HG03045 (cell line): Measurements from ENCODE around the gene KIF1A.

Experiments used
- ATAC-seq: cut with Tn5 transposase; IDR thresholded peaks from one replicate; pipeline ENCODE4 v1.9.1; 2021; ENCODE audit warnings: mild to moderate bottlenecking, moderate library complexity; ENCODE audit not compliant: unreplicated experiment

Gene KIF1A, protein sequence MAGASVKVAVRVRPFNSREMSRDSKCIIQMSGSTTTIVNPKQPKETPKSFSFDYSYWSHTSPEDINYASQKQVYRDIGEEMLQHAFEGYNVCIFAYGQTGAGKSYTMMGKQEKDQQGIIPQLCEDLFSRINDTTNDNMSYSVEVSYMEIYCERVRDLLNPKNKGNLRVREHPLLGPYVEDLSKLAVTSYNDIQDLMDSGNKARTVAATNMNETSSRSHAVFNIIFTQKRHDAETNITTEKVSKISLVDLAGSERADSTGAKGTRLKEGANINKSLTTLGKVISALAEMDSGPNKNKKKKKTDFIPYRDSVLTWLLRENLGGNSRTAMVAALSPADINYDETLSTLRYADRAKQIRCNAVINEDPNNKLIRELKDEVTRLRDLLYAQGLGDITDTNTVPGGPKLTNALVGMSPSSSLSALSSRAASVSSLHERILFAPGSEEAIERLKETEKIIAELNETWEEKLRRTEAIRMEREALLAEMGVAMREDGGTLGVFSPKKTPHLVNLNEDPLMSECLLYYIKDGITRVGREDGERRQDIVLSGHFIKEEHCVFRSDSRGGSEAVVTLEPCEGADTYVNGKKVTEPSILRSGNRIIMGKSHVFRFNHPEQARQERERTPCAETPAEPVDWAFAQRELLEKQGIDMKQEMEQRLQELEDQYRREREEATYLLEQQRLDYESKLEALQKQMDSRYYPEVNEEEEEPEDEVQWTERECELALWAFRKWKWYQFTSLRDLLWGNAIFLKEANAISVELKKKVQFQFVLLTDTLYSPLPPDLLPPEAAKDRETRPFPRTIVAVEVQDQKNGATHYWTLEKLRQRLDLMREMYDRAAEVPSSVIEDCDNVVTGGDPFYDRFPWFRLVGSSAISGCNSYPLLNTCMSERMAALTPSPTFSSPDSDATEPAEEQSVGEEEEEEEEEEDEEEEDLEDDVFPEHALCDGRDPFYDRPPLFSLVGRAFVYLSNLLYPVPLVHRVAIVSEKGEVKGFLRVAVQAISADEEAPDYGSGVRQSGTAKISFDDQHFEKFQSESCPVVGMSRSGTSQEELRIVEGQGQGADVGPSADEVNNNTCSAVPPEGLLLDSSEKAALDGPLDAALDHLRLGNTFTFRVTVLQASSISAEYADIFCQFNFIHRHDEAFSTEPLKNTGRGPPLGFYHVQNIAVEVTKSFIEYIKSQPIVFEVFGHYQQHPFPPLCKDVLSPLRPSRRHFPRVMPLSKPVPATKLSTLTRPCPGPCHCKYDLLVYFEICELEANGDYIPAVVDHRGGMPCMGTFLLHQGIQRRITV (N-terminal part only)

DNA sequence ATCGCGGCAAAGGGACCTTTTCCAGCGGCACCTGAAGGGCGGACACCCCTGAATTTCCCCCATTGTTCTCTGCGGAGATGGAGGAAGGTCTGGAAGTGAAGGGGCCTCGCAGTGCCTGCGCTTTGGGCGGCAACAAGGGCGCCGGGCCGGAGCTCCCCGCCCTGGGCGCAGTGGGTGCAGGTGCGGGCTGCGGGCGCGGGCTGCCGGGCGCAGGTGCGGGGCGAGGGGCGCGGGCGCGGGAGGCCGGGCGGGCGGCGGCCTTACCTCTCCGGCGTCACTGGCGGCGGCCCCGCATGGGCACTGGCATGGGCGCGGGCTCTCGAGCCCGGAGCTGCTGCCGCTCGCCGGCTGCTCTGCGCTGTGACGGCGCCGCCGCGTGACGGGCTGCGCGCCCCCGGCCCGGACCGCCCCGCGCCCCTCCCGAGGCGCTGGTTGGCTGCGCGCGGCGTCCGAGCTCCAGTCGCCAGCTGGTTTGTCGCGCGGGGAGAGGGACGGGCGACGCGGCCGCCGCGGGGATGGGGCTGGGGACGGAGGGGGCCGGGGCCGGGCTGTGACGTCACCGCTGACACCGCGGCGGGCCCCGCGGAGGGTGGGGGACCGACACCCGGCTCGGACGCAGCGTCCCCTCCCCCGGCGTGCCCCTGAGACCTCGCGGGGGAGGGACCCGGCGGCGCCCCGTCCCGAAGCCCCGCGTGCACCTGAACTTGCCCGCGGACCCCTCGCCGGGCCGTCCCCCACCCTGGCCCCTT lies at the start of gene KIF1A:
TSS of gene KIF1A (minus strand) at position 362 of the 749 bp plus-strand sequence. CDS start 22,467 bp downstream, outside the sequence.
- no peak for ATAC-seq

DNA sequence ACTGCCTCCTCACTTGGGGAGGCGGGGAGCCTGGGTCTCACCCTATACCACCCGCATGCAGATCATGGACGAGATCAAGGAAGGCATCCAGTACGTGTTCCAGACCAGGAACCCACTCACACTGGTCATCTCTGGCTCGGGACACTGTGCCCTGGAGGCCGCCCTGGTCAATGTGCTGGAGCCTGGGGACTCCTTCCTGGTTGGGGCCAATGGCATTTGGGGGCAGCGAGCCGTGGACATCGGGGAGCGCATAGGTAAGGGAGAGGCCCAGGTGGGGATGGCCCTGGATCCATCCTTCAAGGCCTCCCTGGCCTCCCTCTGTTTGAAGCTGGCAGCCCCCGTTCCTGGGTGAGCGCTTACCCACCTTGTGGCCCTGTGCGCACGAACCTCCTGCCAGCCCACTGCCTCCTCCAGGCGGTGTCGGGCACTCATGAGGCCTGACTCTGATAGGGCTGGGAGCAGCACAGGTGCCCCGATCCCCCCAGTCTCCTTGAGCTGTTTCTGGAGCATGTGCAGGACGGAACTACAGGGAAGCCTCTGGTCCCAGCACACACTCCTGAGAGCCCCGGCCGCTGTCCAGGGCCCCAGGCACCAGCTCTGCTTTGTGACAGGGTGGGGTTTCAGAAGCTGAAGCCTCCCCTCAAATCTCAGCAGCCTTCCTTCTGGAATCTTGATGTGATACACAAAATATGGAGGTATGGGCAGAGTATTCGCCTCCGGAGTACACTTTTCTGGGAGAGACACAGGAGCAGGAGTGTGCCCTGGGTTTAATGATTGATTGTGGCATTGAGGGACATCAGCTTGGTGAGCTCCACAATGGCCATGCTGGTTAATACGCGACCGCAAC lies 49.3 kb upstream of the KIF1A start:
- no peak for ATAC-seq

DNA sequence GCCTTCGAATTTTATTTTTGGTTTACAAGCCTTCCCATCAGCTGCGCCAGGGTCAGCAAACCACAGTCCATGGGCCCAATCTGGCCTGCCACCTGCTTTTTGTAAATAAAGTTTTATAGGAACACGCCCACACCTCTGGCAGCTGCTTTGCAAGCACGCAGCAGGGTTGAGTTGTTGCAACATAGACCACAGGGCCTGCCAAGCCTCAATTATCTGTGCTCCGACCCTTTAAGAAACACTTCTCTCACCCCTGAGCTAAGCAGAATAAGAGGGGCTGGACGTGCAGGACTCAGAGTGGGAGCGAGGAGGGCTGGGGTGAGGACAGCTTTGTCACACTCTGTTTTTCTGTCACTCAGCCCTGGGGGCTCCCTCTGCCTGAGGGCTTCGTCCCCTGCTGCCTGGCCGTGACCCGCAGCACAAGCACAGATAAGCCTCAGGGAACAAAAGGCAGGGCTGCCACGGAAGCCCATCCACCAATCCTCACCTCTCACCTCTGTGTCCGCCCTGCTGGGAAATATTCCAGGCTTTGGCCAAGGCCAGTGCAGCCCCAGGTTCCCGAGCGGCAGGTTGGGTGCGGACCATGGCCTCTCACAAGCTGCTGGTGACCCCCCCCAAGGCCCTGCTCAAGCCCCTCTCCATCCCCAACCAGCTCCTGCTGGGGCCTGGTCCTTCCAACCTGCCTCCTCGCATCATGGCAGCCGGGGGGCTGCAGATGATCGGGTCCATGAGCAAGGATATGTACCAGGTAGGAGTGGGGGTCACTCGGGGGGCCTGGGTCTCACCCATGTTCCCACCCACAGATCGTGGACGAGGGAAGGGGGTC lies 48.5 kb upstream of the KIF1A start, which contains the start of gene AGXT:
TSS of gene AGXT (plus strand) at position 539 of the 823 bp plus-strand sequence. CDS start at position 581, 42 bp downstream.
- ATAC-seq, result no peak

DNA sequence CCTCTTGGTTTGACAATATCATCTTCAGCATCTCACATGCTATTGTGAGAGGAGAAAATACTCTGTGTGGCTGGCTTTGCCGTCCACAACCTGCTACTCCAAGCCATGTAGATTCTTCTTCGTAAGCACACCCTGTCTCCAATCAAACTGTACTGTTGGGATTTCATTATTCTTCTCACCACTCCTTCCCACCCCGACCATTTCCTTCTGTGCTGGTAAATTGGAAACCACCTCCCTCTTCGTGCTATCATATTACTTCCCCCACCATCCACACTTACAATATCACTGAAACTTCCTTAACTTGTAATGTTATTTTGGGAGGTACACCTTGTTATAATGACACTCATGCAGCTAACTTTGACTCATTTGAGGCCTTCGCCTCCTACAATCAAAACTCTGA lies 45.4 kb upstream of the KIF1A start:
- ATAC-seq, result no peak

DNA sequence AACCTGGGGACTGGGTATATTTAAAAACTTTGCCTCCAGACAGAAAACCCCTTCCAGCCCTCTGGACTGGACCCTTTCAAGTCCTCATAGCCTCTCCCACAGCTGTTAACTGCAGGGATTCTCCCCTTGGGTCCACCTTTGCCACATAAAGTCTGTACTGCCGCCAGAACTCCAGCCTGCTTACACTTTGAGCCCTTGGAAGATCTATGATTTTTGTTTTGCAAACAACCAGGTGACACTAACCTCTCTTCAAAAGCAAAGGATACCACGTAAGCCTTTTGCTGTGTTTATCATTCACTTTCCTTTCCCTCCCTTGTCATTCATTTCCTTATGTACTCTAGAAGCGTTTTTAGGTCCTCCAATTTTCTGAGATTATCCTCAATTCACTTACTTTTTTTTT lies 44.5 kb upstream of the KIF1A start:
- no peak for ATAC-seq

DNA sequence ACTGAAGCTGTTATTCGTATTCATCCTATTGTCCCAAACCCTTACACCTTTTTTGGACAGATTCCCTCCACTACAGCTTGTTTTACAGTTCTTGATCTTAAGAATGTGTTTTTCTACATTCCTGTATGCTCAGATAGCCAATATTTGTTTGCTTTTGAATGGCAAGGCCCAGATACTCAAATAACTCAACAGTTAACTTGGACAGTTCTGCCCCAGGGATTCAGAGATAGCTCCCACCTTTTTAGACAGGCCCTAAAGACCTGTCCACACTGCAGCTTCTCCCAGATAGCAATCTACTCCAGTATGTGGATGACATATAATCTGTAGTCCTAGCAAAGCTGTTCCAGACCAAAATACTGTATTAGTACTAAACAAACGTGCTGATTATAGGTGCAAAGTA lies 41.5 kb upstream of the KIF1A start:
- ATAC-seq, result no peak

DNA sequence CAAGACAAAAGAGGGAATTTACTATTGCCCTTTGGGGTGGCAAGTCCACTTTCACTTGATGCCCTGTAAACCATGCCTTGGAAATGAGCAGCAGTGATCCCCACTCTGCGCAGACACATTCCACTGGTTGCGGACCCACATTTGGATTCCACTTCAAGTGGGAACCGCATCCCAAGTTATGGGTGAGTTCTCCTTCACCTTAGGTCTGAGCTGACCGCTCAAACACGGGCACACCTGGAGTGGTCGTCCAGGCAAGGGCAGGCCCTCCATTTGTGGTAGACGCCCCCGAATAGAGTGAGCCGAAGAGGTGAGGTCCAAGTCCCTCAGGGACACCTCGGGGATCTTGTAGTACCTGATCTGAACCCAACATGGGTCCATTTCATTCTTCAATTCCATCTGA lies 38.9 kb upstream of the KIF1A start:
- ATAC-seq, result no peak

DNA sequence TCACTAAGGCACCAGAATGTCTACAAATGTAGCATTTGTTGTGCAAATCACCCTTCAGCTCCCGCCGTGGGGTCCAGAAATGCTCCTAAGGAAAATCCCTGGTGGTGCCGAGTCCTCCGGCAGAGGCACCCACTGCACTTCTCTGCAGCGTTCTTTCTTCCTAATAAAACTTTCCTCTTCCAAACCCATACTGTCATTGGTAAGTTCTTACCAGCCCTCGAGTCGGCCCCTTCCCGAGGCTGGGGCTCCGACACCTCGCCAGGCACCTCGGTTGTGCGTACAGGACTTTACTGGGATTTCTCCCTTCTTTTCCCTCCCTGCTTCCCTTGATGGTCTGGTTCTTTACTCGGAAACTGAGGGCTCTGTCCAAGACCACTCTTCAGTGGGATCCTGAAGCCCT lies 38.3 kb upstream of the KIF1A start:
- no peak for ATAC-seq

DNA sequence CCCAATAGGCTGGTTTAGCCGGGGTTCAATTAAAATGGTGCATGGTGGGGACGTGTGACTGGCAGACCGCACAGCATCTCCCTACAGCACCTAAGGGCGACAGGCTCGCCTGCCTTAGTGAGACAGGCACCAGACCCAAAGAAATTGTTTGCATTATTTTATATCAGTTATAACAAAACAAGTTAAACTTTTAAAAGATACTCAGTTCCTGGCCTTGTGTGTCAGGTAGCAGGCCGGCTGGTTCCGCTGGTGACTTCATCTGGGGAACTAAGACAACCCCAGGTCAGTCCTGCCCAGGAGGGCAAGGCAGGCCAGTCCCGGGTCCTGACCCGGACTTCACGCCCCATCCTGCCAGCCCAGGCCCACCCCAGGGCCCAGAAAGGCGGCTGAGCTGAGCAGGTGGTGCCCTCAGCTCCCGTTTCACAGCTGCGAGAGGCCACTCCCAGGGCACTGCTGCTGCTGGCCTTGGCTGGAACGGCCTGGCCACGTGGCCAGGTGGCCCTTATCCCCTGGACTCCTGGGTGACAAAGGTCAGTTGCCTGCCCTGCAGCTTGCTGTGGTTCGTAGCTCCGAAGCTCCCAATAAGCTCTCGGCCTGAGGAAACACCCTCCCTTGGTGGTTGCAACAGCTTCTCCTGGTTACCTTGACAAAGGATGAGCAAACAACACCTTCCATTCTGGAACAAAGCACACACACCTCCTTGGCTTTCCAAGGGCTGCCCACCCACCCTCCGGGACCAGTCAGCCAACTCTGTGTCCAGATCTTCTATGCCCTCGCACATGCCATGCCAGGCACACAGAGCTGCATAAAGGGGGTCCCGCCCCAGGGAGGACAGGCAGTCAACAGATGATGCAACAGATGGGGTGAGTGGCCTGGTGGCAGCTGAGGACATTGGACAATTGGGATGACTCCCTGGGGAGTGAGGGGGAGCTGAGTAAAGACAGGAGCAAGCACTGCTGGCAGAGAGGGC lies 37.3 kb upstream of the KIF1A start:
- ATAC-seq, result no peak

DNA sequence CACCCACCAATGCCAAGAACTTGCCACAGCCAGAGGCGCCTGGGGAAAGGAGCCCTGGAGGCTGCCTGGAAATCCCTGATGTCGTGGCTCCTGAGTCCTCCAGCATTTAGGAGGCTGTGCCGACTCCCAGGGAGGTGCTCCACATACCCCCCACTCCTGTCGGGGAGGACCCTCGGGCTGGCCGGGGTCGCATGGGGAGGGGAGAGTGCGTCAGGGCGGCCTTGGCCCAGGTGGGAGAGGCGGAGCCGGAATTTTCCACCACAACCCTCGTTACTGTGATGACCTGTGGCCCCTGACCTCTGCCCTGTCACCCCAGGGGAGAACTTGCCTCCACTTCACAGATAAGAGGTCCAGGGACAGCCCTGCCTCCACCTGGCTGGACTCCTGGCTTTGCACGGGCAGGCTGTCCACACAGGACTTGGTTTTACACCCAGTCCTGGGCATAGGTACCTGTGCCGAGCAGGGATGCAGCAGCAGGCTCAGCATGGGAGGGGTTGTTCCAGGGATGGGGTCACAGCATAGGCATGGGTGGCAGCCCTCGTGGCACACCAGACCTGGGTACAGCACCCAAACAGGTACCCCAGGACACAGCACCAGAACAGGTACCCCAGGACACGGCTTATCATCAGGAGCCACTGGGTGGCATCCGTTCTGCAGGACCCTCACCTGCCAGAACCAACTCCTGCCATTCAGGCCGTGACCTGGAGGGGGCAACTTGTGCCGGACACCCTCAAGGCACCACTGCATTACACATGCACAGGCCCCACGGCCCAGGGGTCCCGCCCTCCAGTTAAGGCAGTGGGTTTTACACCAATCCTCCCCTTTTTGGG lies 36.3 kb upstream of the KIF1A start:
- ATAC-seq, result no peak

DNA sequence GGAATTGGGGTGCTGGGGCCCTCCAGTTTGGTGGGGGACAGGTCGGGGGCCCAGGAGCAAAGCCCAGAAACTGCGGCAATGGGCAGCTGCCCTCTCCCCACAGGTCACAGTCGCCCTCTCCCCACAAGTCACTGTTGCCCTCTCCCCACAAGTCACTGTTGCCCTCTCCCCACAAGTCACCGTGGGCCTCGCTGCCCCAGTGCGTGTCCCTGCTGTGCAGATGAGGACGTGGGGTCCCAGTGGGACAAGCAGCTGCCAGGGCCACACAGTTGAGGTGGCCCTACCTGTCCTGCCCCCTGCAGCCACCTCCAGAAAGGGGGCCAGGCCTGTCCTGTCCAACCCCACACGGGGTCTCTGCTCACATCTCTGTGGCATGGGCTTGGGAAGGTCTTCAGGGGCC lies 35.7 kb upstream of the KIF1A start:
- no peak for ATAC-seq

DNA sequence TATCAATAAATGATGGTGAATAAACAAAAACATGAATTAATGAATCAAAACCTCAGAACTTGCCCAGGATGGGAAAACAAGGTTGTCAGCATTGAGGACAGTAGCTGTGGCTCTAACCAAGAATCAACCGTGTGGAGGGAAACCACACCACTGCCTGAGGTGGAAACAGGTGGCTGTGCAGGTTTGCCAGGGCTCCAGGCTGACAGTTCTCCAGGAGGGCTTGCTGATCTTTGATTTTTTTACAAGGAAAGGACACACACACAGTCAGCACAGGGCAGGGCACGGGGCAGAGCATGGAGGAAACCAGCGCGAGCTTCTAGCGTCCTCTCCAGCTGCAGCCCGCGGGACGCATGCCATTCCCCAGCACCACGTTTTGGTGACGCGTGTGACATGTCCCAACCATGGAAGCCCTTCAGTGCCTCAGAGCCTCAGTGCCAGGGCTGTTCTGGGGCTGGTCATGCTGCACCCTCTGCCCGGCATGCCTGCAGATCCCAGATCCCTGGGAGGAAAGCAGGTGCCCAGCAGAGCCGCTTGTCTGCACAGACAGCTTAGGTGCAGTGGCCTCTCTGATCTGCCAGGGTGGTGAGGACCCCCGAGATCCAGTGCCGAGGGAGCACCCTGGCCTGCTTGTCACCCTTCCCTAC lies 32.8 kb upstream of the KIF1A start:
- ATAC-seq, result no peak

DNA sequence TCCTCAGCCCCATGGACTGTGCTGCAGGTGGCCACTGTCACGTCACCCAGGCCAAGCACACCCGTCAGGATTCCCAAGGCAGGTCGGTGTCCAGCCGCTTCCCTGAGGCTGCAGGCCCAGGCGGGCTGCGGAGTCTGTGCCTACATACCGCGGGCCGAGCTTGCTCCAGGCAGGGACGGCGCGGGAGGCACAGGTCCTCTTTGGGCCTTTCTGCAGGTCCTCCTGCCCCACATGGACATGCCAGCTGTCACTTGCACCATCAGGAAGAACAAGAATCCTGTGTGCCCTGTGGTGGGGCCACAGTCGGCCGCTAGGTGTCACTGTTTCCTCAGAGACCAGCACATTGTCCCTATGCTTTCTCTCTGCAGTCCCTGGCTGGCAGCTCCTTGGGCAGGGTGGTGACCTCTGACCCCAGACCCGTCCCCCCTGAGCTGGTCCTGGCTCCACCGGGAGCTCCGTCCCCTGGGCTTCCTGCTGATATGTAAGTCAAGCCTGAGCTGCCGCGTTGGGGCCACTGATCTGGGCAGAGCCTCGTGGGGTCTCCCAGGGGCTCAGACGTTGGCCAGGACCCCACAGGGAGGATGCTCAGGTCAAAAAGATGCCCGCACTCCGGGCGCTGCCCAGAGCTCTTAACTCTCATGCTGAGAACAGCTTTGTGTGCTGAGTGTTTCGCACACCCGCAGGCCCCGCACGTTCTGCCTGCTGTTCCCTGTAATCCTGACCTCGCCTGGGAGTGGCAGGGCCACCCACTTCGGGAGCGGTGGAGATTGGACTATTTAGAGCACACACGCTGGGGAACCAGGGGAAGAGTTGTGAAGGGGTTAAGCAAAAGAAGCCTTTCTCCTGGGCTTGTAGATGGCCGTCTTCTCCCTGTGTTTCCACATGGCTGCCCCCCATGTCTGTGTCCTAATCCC lies 31.3 kb upstream of the KIF1A start:
- no peak for ATAC-seq

DNA sequence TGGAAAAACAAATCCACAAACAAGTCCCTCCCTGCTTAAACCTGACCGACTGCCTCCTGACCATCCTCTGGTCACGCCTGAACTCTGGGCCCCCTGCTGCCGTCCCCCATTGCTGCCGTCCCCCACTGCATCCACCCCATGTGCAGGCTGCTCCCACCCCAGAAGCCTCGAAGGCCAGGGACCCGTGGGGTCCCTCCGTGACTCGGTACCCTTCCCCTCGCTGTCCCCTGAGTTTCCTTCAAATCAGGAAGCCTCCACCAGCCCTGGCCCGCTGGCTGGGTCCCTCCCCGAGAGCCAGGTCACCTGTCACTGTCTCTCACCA lies 30.7 kb upstream of the KIF1A start:
- ATAC-seq, result no peak

DNA sequence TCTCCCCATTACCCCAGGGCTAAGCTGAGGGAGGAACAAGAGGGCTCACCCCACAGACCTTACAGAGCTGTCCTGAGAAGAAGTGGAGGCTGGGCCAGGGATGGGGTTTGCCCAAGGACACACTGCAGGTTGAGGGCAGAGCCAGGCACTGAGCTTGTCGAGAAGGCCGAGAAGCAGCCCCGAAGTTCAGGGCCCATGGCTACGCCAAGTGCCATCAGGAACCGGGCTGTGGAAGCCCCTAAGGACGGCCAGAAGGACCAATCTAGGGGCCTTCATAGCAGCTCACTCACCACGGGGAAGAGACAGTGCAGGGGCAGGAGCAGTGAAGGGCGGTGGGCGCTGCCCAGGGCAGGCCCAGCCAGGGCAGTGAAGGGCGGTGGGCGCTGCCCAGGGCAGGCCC lies 30.0 kb upstream of the KIF1A start:
- ATAC-seq, result no peak
